HG03469 (cell line): ENCODE results near the gene MCF2L2.
A peak's percentile ranks its signal among the peaks of the same experiment; 100 is the strongest.
"Not testable (repeated sequence)": the region's sequence is repeated elsewhere in the genome, so short reads cannot be mapped to it uniquely, and the experiment has no call there.

Experiments used
- ATAC-seq: cut with Tn5 transposase; IDR thresholded peaks from one replicate; pipeline ENCODE4 v1.9.1; 2021; ENCODE audit warnings: mild to moderate bottlenecking, moderate library complexity, moderate number of reproducible peaks; ENCODE audit not compliant: unreplicated experiment

Gene MCF2L2

GRCh38 chr3:183446838-183447205 is 18.4 kb upstream of the MCF2L2 start:
- no peak for ATAC-seq

DNA sequence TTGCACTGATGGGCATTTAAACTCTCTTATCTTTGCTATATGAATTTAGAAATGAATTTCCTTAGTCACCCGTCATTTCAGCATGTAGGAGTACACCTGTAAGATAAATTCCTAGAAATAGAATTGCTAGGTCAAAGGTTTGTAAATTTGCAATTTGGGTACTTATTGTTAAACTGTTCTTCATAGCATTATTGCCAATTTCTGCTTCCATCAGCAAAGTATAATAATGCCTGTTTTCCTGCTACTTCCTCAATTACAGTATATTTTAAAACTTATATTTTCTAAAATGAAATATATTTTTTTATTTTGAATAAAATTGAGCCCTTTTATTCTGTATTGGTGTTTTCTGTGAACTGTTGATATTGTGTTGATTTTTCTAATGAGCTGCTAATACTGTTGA is 16.3 kb upstream of the MCF2L2 start:
- ATAC-seq, result no peak

- no peak for ATAC-seq
These were observed 15.3 kb upstream of the MCF2L2 start for GRCh38 chr3:183443395-183444385.

DNA sequence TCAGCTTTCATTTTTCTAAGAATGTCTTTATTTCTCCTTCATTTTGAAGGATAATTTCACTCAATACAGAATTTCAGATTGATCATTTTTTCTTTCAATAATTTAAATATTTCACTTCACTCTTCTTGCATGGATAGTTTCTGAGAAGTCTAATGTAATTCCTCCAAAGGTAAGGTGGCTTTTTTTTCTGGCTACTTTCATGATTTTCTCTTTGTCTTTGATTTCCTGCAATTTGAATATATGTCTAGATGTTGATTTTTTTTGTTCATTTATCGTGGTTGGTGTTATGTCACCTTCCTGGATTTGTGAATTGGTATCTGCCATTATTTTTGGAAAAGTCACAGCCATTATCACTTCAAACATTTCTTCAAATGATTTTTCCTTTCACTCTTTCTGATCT is 14.6 kb upstream of the MCF2L2 start:
- no peak for ATAC-seq

- not testable (repeated sequence) for ATAC-seq
These were observed 12.1 kb upstream of the MCF2L2 start for GRCh38 chr3:183440521-183440920.

GRCh38 chr3:183439515-183439914 is 11.1 kb upstream of the MCF2L2 start:
- ATAC-seq, result no peak

DNA sequence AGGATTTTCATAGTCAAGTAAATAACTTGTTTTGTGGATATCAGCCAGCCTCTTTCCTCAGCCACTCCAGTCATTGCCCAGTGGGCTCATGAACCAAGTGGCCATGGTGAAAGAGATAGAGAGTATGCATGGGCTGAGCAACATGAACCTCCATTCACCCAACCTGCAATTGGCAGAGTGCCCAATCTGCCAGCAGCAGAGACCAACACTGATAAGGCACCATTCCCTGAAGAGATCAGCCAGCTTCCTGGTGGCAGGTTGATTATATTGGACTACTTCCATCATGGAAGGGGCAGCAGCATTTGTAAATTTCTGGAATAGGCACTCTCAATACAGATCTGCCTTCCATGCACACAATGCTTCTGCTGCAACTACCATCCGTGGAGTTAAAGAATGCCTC is 10.3 kb upstream of the MCF2L2 start:
- no peak for ATAC-seq

DNA sequence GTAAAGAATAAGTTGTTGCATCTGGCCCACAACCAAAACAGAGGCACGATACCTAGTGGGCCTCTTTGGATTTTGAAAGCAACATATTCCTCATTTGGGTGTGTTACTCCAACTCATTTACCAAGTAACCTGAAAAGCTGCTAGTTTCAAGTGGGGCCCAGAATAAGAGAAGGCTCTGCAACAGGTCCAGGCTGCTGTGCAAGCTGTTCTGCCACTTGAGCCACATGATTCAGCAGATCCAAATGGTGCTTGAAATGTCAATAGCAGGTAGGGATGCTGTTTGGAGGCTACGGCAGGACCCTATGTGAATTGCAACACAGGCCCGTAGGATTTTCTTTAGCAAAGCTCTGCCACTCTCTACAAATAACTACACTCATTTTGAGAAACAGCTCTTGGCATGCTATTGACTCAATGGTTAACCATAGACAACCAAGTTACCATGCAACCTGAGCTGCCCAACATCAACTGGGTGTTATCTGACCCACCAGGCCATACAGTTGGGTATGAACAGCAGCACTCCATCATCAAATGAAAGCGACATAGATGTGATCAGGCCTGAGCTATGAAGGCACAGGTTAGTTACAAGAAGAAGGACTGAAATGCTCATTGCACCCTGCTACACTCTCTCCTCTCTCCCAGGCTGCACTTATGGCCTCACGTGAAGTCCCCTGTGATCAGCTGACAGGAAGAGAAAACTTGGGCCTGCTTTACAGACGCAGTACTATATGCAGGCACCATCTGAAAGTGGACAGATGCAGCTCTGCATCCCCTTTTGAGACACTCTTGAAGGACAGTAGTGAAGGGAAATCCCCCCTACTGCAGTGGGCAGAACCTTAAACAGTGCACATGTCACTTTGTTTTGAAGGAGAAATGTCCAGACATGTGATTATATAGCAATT is 9.5 kb upstream of the MCF2L2 start:
- ATAC-seq, result no peak

- ATAC-seq, result no peak
These were observed 8.6 kb upstream of the MCF2L2 start for GRCh38 chr3:183437061-183437460.

GRCh38 chr3:183435661-183436060 is 7.2 kb upstream of the MCF2L2 start:
- peak; percentile 81 for ATAC-seq

GRCh38 chr3:183434992-183435391 is 6.6 kb upstream of the MCF2L2 start:
- ATAC-seq, result no peak

- no peak for ATAC-seq
These were observed 6.1 kb upstream of the MCF2L2 start for GRCh38 chr3:183434503-183434902.

DNA sequence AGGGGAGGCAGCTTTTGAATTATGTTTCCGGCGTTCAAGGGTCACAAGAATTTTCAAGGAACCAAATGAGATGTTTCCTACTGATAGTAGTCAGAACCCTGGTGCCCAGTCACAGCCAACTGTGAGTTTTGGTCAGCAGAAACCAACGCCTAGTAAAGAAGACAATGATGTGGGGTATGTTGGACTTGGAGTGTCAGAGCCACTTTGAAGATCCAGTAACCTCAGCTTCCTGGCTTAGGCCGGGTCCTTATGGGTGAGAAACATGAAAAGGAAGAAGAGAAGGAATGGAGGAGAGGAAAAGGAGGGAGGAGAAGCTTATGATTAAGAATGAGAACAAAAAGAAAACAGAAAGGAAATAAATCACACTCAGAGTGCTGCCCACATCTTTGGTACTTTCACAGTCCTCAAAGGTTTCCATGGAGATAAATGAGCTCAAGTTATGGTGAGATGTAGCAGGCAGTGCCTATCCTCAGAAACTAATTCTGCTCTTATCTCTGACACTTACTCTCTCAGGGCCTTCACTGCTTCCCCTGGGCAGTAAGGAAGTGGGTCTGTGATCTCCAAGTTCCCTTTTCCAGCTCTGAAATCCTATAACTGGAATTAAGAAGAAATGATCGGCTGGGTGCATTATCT is 2.0 kb upstream of the MCF2L2 start:
- ATAC-seq, result no peak

DNA sequence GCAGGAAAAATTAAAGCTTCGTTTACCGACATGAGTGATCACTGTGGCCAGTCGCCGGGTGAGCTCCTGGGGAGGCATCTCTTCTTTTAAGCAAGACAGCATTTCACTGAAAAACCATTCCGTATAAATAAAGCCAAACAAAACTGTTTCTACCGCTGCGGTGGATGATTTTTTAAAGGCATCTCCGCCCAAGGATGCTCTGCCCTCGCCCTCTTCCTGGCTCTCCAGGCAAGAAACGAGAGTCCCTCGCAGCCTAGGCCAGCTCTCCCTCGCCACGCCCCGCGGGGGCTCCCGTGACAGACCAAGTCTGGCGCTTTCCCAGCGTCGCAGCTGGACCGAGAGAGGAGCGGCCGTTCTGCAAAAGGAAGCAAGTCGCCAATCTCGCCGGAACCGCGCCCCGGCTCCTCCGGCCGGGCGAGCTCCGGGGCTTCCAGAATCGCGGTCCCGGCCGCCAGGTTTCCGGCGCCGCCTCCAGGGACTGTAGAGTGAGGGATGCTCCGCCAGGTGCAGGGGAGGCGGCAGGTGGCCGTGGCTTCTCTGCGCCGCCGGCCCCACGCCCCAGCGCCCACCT is 458 bp downstream of the MCF2L2 start:
- peak; percentile 7 for ATAC-seq

- ATAC-seq, result no peak
These were observed 1.1 kb downstream of the MCF2L2 start for GRCh38 chr3:183427196-183427875.

GRCh38 chr3:183418807-183419206 is 9.6 kb downstream of the MCF2L2 start:
- not testable (repeated sequence) for ATAC-seq

GRCh38 chr3:183411216-183411922 is 17.1 kb downstream of the MCF2L2 start:
- no peak for ATAC-seq

GRCh38 chr3:183410759-183411158 is 17.7 kb downstream of the MCF2L2 start:
- no peak for ATAC-seq

- ATAC-seq, result no peak
These were observed 18.1 kb downstream of the MCF2L2 start for GRCh38 chr3:183410280-183410679.

GRCh38 chr3:183409219-183409618 is 19.2 kb downstream of the MCF2L2 start:
- ATAC-seq, result no peak
